HG03175 (cell line): Measurements from ENCODE around the gene IMMP2L.
A peak's percentile ranks its signal among the peaks of the same experiment; 100 is the strongest.

Experiments
- ATAC-seq: cut with Tn5 transposase; IDR thresholded peaks from one replicate; pipeline ENCODE4 v1.9.1; 2021; ENCODE audit warnings: mild to moderate bottlenecking, moderate library complexity; ENCODE audit not compliant: unreplicated experiment

Gene IMMP2L

GRCh38 chr7:111012799-111013675 lies 549.3 kb downstream of the IMMP2L start:
- peak; percentile 95 for ATAC-seq

GRCh38 chr7:111012149-111012548 lies 550.1 kb downstream of the IMMP2L start:
- ATAC-seq: no peak

GRCh38 chr7:111011520-111011919 lies 550.8 kb downstream of the IMMP2L start:
- ATAC-seq: no peak

- ATAC-seq: no peak
These were observed 551.5 kb downstream of the IMMP2L start for GRCh38 chr7:111010798-111011197.

GRCh38 chr7:111009526-111010040 lies 552.7 kb downstream of the IMMP2L start:
- ATAC-seq: no peak

GRCh38 chr7:111006691-111007090 lies 555.6 kb downstream of the IMMP2L start:
- no peak for ATAC-seq

GRCh38 chr7:111006040-111006439 lies 556.3 kb downstream of the IMMP2L start:
- no peak for ATAC-seq

- ATAC-seq: no peak
These were observed 556.8 kb downstream of the IMMP2L start for GRCh38 chr7:111005445-111005844.

GRCh38 chr7:111004310-111004901 lies 557.9 kb downstream of the IMMP2L start:
- ATAC-seq: peak; percentile 55

GRCh38 chr7:111003883-111004282 lies 558.4 kb downstream of the IMMP2L start:
- no peak for ATAC-seq

- ATAC-seq: no peak
These were observed 568.0 kb downstream of the IMMP2L start for GRCh38 chr7:110994028-110994967.

- no peak for ATAC-seq
These were observed 573.3 kb downstream of the IMMP2L start for GRCh38 chr7:110988890-110989501.

GRCh38 chr7:110988348-110988747 lies 573.9 kb downstream of the IMMP2L start:
- ATAC-seq: no peak

- ATAC-seq: no peak
These were observed 575.1 kb downstream of the IMMP2L start for GRCh38 chr7:110987127-110987693.

- no peak for ATAC-seq
These were observed 578.4 kb downstream of the IMMP2L start for GRCh38 chr7:110983822-110984456.

GRCh38 chr7:110977127-110977737 lies 585.1 kb downstream of the IMMP2L start:
- no peak for ATAC-seq

- no peak for ATAC-seq
These were observed 586.8 kb downstream of the IMMP2L start for GRCh38 chr7:110975486-110975885.

- ATAC-seq: no peak
These were observed 587.9 kb downstream of the IMMP2L start for GRCh38 chr7:110974441-110974840.
